GM18951 (cell line): Measurements from ENCODE around the gene TEX10.

Experiments used
- POLR2A ChIP-seq: IDR thresholded peaks from 4 replicates; pipeline ENCODE4 v1.6.1; 2011; ENCODE audit warnings: mild to moderate bottlenecking; ENCODE audit not compliant: insufficient read length, insufficient read depth; ENCODE audit errors: extremely low read depth
- in situ Hi-C: fragments of 300-500 bp; cut with MboI; formaldehyde crosslinking; loops from one replicate; pipeline ENCODE4 v1.12.0; 2022; ENCODE audit warnings: low sequenced_read_pairs, mixed read lengths, inconsistent platforms; ENCODE audit not compliant: unreplicated experiment

Gene TEX10

GRCh38 chr9:100287186-100287585 is 65.6 kb downstream of the TEX10 start:
- no peak for TF ChIP-seq POLR2A
- in situ Hi-C loops = no loop called here

GRCh38 chr9:100286257-100286656 is 66.5 kb downstream of the TEX10 start:
- in situ Hi-C loops = no loop called here
- TF ChIP-seq POLR2A = no peak

DNA sequence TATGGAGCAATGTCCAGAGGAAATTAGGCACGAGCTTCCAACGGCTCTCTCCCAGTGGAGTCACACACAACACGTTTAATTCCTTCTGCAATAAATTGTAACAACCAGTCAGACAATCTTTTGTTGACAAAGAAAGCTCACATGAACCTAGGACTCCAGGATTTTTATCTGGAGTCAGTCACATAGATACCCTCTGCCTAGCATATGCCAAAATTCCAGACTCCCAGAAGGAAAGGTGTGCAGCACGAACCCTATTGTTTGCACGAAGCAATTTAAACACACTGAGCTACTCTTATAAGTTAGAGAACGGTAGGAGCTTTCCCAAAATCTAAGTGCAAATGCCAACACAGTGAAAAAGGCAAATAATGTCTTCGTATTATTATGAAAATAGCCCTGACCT is 67.1 kb downstream of the TEX10 start:
- in situ Hi-C loops = no loop called here
- no peak for TF ChIP-seq POLR2A

DNA sequence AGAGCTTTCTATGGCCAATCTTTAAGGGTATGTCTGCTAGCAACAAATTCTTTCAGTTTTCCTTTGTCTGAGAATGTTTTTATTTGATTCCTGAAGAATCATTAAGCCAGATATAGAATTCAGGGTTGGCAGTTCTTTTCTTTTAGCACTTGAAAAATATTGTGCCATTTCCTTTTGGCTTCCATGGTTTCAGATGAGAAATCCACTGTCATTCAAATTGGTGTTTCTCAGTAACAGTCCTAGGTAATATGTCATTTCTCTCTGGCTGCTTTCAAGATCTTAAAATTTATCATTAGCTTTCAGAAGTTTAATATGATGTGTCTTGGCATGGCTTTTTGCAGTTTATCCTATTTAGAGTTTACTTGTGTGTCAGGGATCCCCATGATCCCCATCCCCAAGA is 67.7 kb downstream of the TEX10 start:
- in situ Hi-C loops = no loop called here
- no peak for TF ChIP-seq POLR2A

GRCh38 chr9:100284247-100284646 is 68.5 kb downstream of the TEX10 start:
- in situ Hi-C loops = no loop called here

GRCh38 chr9:100282388-100282719 is 70.4 kb downstream of the TEX10 start:
- TF ChIP-seq POLR2A = no peak
- in situ Hi-C loops = no loop called here

More at GRCh38 chr9:100284247-100284646, 68.5 kb downstream of the TEX10 start:
- no peak for TF ChIP-seq POLR2A

DNA sequence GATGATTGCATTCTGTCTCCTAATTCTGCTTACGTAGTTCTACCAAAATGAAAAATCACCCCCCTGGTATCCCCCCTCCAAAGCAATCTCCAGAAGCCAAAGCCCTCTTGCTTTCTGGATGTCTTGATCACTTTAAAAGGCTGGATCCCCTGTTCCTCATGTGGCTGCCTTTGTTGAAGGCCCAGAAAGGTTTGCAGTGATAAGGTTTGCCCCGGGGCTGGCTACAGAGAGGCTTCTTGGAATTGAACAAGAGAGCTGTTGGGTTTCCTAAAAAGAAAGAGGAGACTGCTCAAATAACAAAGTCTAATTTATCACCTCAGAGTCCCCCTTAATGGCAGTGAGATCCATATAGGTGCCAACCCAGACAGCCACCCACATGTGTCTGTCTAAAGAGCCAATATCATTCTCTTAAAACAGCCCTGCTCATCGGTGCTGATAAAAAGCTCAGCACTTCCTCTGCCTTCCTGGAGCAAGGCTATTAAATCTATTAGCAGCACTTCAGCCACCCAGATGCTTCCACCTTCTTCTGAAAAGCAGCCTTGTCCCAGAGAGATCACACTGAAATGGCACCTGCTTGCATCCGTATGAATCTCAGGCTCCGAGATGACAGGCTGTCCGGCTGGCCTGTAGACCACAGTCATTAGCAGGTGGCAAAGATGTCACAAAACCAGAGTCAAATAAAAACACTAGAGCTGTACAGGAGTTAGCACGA is 70.9 kb downstream of the TEX10 start:
- TF ChIP-seq POLR2A = no peak
- in situ Hi-C loops = no loop called here

DNA sequence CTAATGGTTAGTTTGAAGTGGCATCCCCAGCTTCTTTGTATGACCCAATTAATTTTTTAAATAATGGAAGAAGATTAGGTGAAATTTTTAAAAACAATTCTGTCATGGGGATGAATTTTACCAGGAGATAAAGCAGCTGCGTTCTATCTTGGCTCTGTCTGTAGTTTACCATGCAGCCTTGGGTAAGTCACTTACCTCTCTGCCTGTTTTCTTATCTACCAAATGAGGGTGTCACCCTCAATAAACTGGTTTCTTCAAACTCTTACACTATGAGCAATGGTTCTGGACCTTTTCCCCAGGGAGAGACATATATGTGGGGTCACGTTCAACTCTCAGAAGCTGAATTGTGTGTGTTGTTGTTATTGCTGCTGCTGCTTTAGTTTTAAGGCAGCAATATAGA is 71.7 kb downstream of the TEX10 start:
- in situ Hi-C loops = no loop called here
- TF ChIP-seq POLR2A = no peak

- in situ Hi-C loops = no loop called here
- TF ChIP-seq POLR2A = no peak
Measured at GRCh38 chr9:100277166-100277979, 75.4 kb downstream of the TEX10 start.

DNA sequence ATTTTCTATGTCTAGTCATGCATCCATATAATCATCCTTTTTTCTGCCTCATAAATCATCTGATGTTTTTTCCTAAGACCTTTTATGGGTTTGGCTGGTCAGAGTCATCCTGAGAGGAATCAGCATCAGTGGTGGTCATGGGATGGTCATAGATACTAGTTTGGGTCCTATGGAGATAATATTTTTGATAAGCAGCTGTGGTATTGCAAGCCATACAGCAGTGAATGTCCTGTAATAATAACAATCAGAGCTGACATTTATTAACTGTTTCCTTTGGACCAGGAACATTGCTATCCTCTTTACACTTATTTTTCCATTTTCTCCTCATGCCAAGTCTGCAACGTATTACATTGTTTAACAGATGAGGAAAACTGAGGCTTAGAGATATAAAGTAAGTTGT is 83.1 kb downstream of the TEX10 start:
- TF ChIP-seq POLR2A = no peak
- in situ Hi-C loops = no loop called here

DNA sequence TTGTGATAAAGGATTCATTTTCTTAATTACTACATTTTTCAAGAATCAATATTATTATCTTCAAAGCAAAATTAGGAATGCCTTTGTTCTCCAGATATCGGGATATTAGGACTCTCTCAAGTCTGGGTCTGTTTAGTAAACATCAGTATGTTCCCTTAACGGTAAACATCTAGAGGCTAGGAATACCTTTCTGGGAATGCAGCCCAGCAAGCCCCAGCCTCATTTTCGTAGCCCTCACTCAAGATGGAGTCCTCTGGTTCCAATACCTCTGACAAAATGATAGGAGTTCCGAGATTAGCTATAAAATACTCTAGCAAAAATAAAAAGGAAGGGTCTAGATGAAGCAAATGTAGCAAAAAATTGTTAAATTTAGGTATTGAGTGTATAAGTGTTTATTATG is 84.5 kb downstream of the TEX10 start:
- in situ Hi-C loops = no loop called here
- no peak for TF ChIP-seq POLR2A

- TF ChIP-seq POLR2A = no peak
- in situ Hi-C loops = no loop called here
Measured at GRCh38 chr9:100267211-100267610, 85.5 kb downstream of the TEX10 start.
